Measurements from ENCODE around the gene ATP2C1.

DNA sequence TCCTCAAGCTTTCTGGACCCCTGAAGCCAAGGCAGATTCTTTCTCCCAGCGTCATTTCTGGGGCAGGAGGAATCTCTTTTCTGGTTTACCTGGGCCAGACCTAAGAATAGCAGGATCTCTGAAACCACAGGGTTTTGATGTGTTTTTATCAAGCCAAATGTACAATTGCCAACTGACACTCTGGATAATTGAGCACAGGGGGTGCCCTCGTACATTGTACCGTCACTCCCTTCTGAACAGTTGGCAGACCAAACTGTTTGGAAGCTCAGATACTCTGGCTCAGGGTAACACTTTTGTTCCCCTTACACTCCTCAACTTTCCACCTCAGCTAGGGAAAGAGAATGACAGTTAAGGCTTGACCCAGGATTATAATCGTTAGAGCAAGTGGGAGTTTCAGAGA lies 82.8 kb downstream of the ATP2C1 start:
- TF ChIP-seq, protein P1, sequence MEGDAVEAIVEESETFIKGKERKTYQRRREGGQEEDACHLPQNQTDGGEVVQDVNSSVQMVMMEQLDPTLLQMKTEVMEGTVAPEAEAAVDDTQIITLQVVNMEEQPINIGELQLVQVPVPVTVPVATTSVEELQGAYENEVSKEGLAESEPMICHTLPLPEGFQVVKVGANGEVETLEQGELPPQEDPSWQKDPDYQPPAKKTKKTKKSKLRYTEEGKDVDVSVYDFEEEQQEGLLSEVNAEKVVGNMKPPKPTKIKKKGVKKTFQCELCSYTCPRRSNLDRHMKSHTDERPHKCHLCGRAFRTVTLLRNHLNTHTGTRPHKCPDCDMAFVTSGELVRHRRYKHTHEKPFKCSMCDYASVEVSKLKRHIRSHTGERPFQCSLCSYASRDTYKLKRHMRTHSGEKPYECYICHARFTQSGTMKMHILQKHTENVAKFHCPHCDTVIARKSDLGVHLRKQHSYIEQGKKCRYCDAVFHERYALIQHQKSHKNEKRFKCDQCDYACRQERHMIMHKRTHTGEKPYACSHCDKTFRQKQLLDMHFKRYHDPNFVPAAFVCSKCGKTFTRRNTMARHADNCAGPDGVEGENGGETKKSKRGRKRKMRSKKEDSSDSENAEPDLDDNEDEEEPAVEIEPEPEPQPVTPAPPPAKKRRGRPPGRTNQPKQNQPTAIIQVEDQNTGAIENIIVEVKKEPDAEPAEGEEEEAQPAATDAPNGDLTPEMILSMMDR (IDR thresholded peaks at IDR 0.05), result no peak
- no peak for TF ChIP-seq POLR2A (IDR thresholded peaks at IDR 0.05)
